NCI-H82 (cell line): ENCODE results near the gene ZNF428.
A peak's percentile ranks its signal among the peaks of the same experiment; 100 is the strongest.

Experiments
- DNase-seq: peaks from one replicate; lab custom pipeline; 2025; lab: John Stamatoyannopoulos, UW

Gene ZNF428

DNA sequence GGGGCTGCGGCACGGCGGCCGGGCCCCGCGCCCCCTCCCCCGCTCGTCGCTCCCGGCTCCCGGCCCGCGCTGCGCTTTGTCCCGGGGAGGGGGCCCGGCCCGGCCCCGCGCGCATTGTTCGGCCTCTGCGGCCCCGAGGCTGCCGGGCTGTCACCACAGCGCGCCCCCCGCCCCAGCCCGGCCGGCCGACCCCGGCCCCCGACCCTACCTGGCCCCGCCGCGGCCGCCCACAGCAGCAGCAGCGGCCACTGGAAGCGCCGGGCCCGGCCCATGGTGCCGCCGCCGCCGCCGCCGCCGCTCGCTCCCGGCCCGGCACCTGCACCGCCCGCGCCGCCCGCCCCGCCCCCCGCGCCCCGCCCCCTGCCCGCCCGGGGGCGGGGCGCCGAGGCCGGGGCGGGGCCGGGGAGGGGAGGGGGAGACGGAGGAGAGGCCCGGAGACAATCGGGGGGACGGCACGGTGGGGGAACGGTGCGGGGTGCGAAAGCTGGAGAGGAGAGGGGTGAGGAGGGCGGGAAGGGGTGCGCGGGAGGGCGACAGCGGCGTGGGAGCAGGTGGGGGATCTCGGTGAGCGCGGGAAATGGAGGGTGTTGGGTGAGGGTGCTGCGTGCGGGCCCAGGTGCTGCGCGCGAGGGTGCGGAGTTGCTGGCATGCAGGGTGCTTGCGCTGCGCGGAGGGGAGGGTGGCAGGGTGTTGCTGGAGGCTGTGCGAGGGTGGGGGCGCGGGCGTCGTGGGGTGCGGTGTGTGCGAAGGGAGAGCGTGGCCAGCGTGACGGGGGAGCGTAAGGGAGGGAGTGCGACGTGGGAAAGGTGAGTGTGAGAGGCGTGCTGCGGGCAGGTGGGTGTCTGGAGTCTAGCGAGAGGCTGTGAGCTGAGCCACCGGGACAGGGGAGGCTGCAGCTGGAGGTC, 20.3 kb upstream of the ZNF428 start, which contains the start of gene CADM4:
CADM4 (minus strand) TSS at position 332 of the 905 bp plus-strand sequence; CDS start at position 272, 60 bp downstream.
- DNase-seq: peak; percentile 55

DNA sequence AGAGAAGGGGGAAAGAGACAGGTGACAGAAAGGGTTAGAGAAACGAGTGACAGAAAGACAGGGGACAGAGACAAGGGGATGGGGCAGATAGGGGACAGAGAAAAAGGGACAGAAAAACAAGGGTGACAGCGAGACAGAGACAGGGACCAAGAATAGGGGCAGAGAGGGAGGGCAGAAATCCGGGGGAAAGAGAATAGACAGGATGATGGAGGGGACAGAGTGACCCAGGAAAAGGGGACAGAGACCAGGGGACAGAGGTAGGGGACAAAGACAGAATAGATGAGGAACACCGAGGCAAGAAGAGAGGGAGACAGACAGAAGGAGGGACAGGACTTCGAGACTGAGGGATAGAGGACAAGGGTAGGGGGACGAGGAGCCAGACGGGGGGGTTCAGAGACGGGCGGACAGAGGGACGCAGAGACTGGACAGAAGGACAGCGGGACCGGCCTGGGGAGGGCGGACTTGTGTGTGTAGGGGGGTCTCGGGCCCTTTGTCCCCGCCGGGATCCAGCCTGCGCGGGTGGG, 19.6 kb upstream of the ZNF428 start:
- no peak for DNase-seq

DNA sequence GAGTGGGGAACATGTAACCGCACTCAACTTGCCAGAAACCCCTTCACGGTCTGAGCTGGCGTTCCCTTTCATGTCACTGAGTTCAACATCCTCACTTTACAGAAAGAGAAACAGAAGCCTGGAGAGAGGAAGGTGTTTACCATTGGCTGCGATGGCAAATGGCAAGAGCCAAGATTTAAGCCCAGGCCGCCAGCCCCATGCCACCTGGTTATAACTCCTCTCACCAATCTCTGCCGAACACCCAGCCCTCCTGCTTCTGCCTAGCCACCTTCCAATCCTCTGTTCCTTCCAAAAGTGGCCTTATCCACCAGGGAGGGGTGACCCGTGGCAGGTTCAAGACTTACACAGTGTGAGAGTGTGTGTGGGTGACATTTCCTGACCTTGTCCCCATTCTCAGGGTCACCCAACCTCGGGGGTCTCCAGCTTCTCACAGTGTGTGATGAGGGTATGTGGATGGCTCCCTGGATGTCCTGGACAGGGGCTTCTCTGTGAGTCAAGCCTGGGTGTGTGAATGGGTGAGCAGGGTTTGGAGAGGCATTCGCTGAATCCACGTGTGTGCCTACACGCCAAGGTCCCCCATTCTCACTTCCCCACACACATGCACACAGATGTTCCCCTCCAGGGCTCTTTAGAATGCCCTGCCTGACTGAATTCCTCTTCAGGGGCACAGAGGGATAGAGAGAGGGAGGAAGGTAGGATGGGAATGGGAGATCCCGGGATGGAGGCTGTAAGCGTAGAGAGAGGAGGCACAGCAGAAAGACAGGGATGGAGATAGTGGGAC, 19.0 kb upstream of the ZNF428 start:
- no peak for DNase-seq

DNA sequence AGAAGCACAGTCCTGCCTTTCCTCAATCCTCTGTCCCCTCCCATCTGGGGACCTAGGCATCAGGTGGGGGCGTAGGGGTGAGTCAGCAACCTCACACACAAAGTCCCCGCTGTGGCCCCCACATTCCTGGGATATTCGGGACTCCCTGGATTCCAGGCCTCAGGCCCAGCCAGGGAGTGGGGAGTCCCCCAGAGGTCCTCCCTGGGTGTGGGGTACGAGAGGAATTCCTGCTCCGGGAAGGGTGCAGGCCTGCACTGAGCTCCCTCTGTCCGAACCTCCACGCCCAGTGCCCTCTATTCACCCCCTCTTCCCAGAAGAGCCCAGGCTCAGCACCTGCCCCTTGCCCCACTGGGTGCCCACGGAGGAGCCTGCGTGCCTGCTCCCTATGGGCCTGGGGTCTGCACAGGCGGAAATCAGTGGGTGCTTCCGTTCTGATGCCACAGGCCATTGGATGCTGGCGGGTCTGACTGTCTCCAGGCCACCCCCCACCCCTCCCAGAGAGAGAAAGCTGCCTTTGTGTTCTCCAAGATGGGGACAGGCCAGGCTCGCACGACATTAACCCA, 16.8 kb upstream of the ZNF428 start:
- no peak for DNase-seq

DNA sequence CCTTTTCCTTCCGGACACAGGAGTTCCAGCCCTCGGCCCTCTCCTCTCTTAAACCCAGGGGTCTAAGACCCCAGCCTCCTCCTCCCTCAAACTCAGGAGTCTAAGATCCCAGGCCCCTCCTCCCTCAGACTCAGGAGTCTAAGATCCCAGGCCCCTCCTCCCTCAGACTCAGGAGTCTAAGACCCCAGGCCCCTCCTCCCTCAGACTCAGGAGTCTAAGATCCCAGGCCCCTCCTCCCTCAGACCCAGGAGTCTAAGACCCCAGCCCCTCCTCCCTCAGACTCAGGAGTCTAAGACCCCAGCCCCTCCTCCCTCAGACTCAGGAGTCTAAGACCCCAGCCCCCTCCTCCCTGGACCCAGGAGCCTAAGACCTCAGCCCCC, 16.1 kb upstream of the ZNF428 start:
- peak; percentile 65 for DNase-seq

DNA sequence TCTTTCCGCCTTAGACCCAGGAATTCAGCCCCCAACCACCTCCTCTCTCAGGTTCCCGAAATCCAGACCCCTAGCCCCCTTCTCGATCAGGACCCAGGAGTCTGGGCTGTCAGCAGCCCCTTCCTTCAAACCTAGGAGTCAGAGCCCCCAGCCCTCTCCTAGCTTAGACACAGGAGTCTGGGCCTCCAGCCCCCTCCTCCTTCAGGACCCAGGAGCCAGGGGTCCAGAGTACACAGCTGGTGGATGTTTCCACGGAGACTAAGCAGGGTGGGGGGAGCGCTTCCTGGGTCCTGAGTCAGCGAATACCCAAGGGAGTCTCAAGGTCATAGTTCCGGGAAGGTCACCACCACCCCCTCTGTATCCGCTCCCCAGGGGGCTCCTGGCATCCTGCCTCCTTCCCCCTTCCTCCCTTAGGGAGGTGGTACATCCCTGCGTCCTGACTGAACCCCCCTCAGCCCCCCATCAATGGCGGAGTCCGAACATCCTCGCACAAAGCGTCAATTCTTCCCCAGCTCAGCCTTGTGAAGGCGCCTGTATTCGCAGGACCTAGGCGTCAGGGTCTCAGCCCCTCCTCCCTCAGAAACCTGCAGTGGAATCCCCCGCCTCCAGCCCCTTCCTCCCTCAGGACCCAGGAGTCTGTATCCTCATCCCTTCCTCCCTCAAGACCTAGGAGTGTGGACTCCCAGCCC, 15.6 kb upstream of the ZNF428 start:
- peak; percentile 65 for DNase-seq

DNA sequence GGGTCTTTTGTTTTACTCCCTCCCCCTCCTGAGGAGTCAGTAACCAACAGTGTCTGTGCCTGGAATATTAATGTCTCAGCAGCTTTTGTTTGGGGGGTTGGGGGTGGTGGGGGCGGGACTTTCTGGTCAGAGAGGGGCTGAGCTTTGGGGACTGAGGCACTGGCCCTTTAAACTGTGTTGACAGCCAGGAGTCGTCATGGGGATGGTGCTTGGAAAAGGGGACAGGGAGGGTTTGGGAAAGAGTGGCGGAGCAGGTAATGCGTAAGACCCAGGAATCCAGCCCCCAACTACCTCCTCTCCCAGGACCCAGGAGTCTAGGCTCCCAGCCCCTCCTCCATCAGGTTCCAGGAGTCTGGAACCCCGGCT, 15.1 kb upstream of the ZNF428 start:
- no peak for DNase-seq

DNA sequence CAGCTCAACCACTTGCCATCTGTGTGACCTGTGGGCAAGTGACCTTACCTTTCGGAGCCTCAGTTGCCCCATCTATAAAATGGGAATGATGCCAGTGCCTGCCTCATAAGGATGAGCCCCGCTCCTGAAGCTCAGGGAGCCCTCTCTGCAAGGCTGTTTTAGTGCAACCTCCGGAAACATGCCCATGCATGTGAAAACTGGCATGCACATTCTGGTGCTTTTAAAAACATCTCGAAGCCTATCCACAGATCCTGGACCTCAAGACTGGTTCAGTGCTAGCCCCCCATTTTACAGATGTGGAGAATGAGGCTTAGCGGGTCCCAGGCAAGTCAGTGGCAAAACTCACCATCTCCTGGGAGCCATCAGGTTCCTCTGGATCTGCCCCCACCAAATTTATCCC, 14.6 kb upstream of the ZNF428 start:
- DNase-seq: peak; percentile 28

DNA sequence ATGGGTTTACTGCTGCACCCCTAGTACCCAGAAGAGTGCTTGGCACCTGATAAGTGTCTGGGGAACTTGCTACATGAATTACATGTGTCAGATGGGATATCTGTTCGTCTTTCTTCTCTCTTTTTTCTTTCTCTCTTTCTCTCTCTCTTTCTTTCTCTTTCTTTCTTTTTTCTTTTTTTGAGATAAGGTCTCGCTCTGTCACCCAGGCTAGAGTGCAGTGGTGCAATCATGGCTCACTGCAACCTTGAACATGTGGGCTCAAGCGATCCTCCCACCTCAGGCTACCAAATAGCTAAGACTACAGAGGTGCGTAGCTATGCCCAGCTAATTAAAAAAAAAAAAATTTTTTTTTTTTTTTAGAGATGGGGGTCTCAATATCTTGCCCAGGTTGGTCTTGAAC, 14.1 kb upstream of the ZNF428 start:
- no peak for DNase-seq

DNA sequence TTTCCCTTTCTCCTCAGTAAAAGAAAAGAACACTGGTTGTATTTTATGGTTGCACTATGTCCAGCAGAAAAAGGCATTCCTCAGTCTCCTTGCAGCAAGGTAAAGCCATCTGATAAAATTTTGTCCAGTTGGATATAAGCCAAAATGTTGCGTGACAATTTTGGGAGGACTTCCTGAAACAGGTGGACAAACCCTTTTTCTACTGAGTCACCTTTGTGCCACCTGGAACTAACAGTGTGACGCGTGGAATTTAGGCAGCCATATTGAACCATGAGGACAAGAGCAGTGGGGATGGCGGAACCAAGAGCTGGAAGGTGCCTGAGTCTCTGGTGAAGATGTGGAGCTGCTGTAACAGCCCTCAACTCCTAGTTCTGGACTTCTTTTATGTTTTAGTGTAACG, 12.1 kb upstream of the ZNF428 start:
- DNase-seq: no peak

DNA sequence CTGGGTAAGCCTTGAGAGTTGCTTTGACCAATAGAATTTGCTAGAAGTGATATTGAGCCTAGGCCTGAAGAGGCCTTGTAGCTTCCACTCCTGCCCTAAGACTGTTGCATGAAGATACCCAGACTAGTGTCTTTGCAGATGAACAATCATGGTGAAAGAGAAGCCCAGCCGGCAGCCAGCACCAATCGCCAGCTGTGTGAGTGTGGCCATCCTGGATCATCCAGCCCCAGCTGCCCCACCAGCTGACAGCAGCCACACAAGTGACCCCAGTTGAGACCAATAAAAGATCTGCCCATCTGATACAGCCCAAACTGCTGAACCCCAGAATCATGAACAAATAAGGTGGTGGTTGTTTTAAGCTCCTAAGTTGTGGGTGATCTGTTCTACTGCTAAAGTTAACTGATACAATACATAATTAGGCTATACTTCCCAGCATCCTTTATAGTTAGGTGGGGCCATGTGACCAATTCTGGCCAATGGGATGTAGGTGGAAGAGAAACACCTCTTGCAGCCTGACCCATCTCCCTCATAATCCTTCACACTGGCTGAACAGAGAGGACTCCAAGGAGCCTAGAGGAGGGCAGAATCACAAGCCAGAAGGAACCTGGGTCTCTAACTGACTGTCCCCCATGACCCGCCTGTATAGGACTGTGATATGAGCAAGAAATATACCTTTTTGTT, 9.4 kb upstream of the ZNF428 start:
- no peak for DNase-seq

DNA sequence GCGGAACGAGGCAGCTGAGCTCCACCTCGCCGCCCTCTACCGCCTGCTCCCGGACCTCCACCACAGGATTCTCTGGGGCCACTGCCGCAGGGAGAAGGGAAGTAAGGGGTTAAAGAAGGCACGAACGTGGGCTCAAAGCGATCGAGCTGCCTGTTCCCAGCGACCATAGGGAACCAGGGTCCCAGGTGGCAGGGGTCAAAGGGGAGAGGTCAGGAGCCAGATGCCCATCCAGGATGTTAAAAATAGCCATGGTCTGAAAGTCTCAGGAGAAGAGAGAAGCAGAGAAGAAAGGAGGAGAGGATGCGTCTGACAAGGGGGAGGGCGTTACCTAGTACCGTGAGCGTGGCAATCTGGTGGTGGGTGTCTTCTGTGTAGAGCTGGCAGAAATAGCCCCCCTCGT, 7.4 kb upstream of the ZNF428 start:
- DNase-seq: no peak

DNA sequence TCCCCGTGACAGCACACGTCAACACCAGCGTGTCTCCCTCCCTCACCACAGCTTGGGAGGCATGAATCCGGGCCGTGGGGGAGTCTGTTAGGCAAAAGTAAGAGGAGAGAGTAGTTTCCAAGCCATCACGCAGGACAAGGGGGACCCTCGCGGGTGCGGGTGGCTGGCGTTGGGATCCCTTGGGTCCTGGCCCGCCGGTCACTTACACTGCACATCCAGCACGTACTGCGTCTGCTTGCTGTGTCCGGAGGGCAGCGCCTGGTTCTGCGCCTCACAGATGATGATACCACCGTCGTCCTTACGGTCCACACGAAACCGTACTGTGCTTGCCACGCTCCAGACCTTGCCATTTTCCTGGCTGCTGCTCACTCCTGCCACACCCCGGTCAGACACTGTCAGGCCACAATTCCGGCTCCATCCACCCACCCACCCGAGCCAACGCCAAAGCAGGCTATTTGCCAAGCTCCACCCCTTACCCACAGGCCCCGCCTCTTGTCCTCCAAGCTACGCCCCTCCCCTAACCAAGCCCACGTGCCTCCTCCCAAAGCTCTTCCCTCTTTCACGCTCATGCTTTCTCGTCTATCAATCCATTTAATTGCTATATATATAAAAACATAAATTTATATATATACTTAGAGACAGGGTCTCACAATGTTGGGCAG, 6.6 kb upstream of the ZNF428 start:
- DNase-seq: peak; percentile 59

DNA sequence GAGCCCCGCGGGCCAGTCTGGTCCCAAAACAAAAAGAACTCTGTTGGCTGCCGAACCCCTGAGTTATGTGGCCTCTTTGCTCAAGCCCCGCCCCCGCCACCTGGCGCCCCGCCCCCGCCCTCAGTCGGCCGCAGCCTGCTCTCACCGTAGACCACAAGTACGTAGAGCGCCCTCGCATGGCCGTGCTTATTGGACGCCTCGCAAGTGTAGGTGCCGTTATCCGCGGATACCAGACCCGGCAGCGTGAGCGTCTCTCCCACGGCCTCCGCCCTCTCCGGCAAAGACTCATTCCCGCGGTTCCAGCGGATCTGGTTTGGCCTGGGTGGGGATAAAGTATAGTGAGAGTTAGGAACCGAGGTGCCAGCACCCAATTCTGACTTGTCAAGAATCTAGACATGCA, 5.5 kb upstream of the ZNF428 start:
- DNase-seq: peak; percentile 56

DNA sequence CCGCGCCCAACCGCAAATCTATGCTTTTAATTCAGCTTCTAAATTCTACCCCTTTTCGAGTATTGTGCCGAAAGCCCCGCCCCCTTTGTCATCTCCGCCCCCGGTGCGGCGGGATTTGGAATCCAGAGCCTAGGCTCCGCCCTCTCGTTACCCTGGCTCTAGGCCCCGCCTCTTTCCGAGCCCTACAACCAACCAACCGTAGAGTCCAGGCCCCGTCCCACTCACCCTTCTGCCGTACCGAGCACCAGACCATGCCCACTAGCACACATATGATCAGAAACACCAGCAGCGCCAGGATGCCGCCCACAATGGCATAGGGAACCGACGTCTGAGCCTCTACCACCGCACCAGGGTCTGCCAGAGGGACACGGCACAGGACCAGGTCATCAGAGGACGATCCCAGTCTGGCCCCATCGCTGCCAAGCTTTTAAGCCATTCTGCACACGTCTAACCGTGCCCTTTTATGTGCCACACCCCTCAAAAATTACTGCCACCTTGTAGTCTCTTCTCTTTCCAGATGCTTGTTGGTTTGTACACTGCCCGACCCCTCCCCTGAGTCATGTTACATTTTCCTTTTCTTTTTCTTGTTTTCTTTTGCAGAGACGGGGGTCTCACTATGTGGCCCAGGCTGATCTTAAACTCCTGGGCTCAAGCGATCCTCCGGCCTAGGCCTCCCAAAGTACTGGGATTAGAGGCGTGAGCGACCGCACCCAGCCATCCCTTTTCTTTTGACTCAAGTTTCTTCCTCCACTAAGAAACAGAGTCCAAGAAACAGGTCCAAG, 4.7 kb upstream of the ZNF428 start:
- DNase-seq: no peak

DNA sequence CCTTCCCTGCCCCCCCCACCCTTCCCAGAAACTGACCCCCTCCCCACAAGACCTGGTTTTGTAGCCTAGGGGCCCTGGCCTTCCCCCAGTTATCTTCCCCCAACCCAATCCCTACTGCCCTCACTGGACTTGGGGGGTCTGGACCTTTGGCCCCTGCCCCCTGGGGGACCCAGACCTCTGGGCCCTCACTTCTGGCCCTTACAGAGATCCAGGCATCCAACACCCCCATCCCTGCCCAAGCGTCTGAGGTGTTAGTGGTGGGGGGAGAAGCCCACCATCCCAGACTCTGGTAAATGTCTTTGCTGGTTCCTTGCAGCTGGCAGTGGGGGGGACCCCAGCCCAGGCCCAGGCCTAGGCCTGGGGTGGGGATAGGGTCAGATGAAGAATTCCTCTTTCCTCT, 3.5 kb upstream of the ZNF428 start:
- DNase-seq: no peak

DNA sequence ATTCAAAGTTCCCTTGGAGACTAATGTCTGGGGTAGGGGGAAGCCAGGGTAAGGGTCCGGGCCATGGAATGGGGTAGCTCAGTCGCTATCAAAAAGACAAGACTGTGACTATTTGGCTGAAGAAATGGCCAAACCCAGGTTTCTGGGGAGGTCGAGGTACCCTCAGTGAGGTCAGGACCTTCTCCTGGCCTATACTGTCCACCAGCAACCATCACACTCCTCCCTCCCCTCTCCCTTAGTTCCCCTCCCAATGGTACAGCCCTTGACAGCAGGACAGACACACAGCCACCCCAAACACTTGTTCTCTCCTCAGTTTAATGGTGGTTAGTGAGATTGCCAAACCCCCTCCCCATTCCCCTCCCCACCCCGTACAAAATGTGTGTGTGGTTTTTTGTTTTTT, 2.6 kb upstream of the ZNF428 start:
- DNase-seq: no peak

DNA sequence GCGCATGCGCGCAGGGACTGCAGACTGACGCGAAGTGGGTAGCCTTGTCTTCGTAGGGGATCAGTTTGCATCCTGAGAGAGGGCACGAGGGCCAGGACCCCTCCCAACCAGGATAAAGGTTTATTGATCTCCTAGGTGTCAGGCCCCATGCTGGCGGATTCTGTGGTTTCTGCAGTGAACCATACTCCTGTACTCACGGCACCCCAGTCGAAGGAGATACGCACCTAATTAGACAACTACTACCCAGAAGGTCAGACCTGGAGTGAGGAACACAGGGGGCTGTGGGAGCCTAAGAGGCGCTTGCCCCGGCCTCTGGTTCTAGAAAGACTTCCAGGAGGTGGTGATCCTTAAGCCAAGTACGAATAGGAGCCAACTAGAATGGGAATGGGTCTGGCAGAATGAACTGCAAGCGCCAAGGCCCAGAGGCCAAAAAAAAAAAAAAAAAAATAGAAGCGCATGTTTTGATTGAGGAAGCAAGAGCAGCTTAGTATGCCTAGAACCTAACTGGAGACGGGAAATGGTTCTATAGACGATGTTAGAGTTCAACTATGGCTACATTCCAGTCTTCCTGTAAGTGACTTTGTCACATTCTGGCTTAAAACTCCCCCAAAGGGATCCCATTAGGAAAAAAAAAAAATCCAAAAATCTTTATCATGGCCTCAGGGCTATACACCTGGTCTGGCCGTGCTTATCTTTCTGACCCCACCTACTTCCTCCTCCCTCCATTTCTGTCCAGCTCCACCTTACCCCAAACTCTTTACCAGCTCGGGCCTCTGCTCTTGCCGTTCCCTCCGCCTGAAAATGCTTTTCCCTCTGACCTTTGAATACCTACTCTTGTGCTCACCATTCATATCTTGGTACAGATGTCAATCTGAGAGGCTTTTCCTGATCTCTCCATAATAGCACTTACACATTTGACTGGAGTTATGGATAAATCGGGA, 902 bp upstream of the ZNF428 start:
- no peak for DNase-seq

DNA sequence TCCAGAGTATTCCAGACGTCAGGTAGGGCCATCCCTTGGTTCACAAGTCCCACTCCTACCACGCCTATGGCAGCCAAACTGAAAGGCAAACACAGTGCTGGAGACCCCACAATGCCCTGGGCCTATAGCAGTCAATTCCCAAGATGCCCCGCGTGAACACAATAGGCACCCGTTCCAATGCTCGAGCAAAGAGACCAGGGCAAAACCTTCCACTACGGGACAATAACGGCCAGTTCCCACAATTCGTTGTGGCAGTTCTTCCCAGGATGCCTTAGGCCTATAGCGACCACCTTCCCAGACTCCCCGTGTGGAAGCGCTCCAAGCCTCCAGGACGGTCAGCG, 538 bp downstream of the ZNF428 start:
- DNase-seq: peak; percentile 84
